Measurements from ENCODE around the gene ARMC9. TPM values are rescaled to one million over a fixed set of nuclear protein-coding genes. Genes with fewer than 3 reads are reported as not detected.
A peak's percentile ranks its signal among the peaks of the same experiment; 100 is the strongest.

Gene ARMC9
- total RNA-seq, 2 donors from 2014 or later: 41.7 to 51.5 TPM

GRCh38 chr2:231325826-231326225, 127.4 kb downstream of the ARMC9 start:
- Mint-ChIP-seq H3K36me3 (ENCODE audit: low read depth) (peaks cover 16% of the 10 kb centered on the region), H3K4me3 (no peak overlapping the region), H3K27ac (no peak overlapping the region), H3K27me3 (ENCODE audit: insufficient read depth) (no peaks in the 10 kb centered on the region), H3K4me1 (peaks cover 5% of the 10 kb centered on the region), H3K9me3 (no peaks in the 10 kb centered on the region)
- no peaks in the 10 kb centered on the region for H3K9me3 ChIP-seq (ENCODE audit: control insufficient read depth, low read length)
- H3K9ac ChIP-seq (ENCODE audit: extremely low read depth, low read length, poor library complexity, severe bottlenecking): no peak overlapping the region
- 92% methylated on average over 2 of the region's 2 CpGs; no CpG with 5 or more reads in 1 of the 2 experiments for WGBS, 2 experiments (ENCODE audit: insufficient coverage in 1 of 2, insufficient read length in 1 of 2)
- H3K4me3 ChIP-seq (ENCODE audit: low read length): no peak overlapping the region
- no peak for TF ChIP-seq CTCF (conservative IDR thresholded peaks at IDR 0.05)
- peaks cover 3% of the 10 kb centered on the region for H3K36me3 ChIP-seq (ENCODE audit: control insufficient read depth, insufficient read depth, low read length)
- H3K4me1 ChIP-seq (ENCODE audit: control insufficient read depth, insufficient read depth, low read length): peaks cover 7% of the 10 kb centered on the region
- no peak overlapping the region for H3K27ac ChIP-seq (ENCODE audit: low read depth, low read length)
- no peak for DNase-seq
- H3K27me3 ChIP-seq (ENCODE audit: control insufficient read depth, insufficient read depth, low read length, poor library complexity, severe bottlenecking): no peaks in the 10 kb centered on the region

- H3K9me3 ChIP-seq (ENCODE audit: control insufficient read depth, low read length): no peaks in the 10 kb centered on the region
- WGBS, 2 experiments (ENCODE audit: insufficient coverage in 1 of 2, insufficient read length in 1 of 2): 88% methylated on average over 3 of the region's 3 CpGs; no CpG with 5 or more reads in 1 of the 2 experiments
- peaks cover 7% of the 10 kb centered on the region for H3K4me1 ChIP-seq (ENCODE audit: control insufficient read depth, insufficient read depth, low read length)
- peak; percentile 64 for DNase-seq
- H3K27ac ChIP-seq (ENCODE audit: low read depth, low read length): no peak overlapping the region
- no peaks in the 10 kb centered on the region for H3K27me3 Mint-ChIP-seq (ENCODE audit: insufficient read depth)
- H3K27ac Mint-ChIP-seq: no peak overlapping the region
- peaks cover 3% of the 10 kb centered on the region for H3K36me3 ChIP-seq (ENCODE audit: control insufficient read depth, insufficient read depth, low read length)
- H3K9me3 Mint-ChIP-seq: no peaks in the 10 kb centered on the region
- TF ChIP-seq CTCF (conservative IDR thresholded peaks at IDR 0.05): peak; percentile 27
- H3K27me3 ChIP-seq (ENCODE audit: control insufficient read depth, insufficient read depth, low read length, poor library complexity, severe bottlenecking): no peaks in the 10 kb centered on the region
- peaks cover 21% of the 10 kb centered on the region for H3K36me3 Mint-ChIP-seq (ENCODE audit: low read depth)
- H3K4me1 Mint-ChIP-seq: peaks cover 5% of the 10 kb centered on the region
- H3K4me3 ChIP-seq (ENCODE audit: low read length): no peak overlapping the region
- no peak overlapping the region for H3K9ac ChIP-seq (ENCODE audit: extremely low read depth, low read length, poor library complexity, severe bottlenecking)
- no peak overlapping the region for H3K4me3 Mint-ChIP-seq
Observed at GRCh38 chr2:231326404-231326803, 128.0 kb downstream of the ARMC9 start.

GRCh38 chr2:231330311-231330710, 131.9 kb downstream of the ARMC9 start:
- peaks cover 39% of the 10 kb centered on the region for H3K36me3 Mint-ChIP-seq (ENCODE audit: low read depth)
- no peaks in the 10 kb centered on the region for H3K9me3 Mint-ChIP-seq
- 89 to 90% methylated on average over 7 to 8 of the region's 8 CpGs for WGBS, 2 experiments (ENCODE audit: insufficient coverage in 1 of 2, insufficient read length in 1 of 2)

More at GRCh38 chr2:231330311-231330710, 131.9 kb downstream of the ARMC9 start:
- peaks cover 9% of the 10 kb centered on the region for H3K4me1 ChIP-seq (ENCODE audit: control insufficient read depth, insufficient read depth, low read length)
- no peaks in the 10 kb centered on the region for H3K27me3 ChIP-seq (ENCODE audit: control insufficient read depth, insufficient read depth, low read length, poor library complexity, severe bottlenecking)
- no peak for DNase-seq
- no peaks in the 10 kb centered on the region for H3K9me3 ChIP-seq (ENCODE audit: control insufficient read depth, low read length)
- no peak overlapping the region for H3K9ac ChIP-seq (ENCODE audit: extremely low read depth, low read length, poor library complexity, severe bottlenecking)
- H3K4me3 Mint-ChIP-seq: no peak overlapping the region
- TF ChIP-seq CTCF (conservative IDR thresholded peaks at IDR 0.05): no peak
- H3K4me3 ChIP-seq (ENCODE audit: low read length): no peak overlapping the region
- no peak overlapping the region for H3K27ac ChIP-seq (ENCODE audit: low read depth, low read length)
- H3K27ac Mint-ChIP-seq: no peak overlapping the region
- H3K27me3 Mint-ChIP-seq (ENCODE audit: insufficient read depth): no peaks in the 10 kb centered on the region
- H3K36me3 ChIP-seq (ENCODE audit: control insufficient read depth, insufficient read depth, low read length): peaks cover 2% of the 10 kb centered on the region
- H3K4me1 Mint-ChIP-seq: peaks cover 16% of the 10 kb centered on the region
